Stimulated activated memory B cell treated with anti-CD40 and anti-IgM and Interleukin-4, amounts not matched to agents 10 μg/mL and 1 μg/mL and 100 μg/mL, for 72 hours (primary cell): ENCODE measurements around the gene AATK.

ENCODE experiments used
- ATAC-seq: fragments of 150-1000 bp; cut with Tn5 transposase; 2 replicates; pipeline ENCODE4 v1.10.0; 2021
- H3K27ac Mint-ChIP-seq: one replicate; pipeline ENCODE4 v1.8.0; 2022; ENCODE audit warnings: mild to moderate bottlenecking, mixed read lengths
- H3K27me3 Mint-ChIP-seq: one replicate; pipeline ENCODE4 v1.8.0; 2022; ENCODE audit warnings: mixed read lengths
- H3K36me3 Mint-ChIP-seq: one replicate; pipeline ENCODE4 v1.8.0; 2022; ENCODE audit warnings: mixed read lengths
- H3K4me1 Mint-ChIP-seq: one replicate; pipeline ENCODE4 v1.8.0; 2022; ENCODE audit warnings: mixed read lengths
- H3K4me3 Mint-ChIP-seq: one replicate; pipeline ENCODE4 v1.8.0; 2022; ENCODE audit warnings: mild to moderate bottlenecking, moderate library complexity, mixed read lengths
- H3K9me3 Mint-ChIP-seq: one replicate; pipeline ENCODE4 v1.8.0; 2022; ENCODE audit warnings: mixed read lengths

The AATK gene

DNA sequence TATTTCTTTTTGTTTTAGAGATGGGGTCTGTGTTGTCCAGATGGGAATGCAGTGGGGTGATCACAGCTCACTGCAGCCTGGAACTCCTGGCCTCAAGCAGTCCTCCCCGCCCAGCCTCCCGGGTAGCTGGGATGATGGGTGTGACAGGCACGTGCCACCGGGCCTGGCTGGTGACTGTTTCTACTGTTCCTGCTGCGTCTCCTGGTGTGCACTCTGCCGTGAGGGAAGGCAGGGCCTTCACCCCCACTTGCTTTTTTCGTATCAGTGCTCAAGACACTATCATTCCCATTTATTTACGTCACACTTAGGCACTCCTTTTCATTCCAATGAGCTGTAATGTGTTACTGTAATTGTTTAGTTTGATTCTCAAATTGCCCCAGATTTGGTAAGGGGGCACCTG is 26.0 kb downstream of the AATK start:
- Mint-ChIP-seq H3K27me3 (peaks cover 45% of the 10 kb centered on the region), H3K4me1 (peaks cover 9% of the 10 kb centered on the region), H3K4me3 (no peak overlapping the region), H3K9me3 (peaks cover 8% of the 10 kb centered on the region), H3K27ac (no peak overlapping the region), H3K36me3 (no peaks in the 10 kb centered on the region)
- ATAC-seq = no peak

DNA sequence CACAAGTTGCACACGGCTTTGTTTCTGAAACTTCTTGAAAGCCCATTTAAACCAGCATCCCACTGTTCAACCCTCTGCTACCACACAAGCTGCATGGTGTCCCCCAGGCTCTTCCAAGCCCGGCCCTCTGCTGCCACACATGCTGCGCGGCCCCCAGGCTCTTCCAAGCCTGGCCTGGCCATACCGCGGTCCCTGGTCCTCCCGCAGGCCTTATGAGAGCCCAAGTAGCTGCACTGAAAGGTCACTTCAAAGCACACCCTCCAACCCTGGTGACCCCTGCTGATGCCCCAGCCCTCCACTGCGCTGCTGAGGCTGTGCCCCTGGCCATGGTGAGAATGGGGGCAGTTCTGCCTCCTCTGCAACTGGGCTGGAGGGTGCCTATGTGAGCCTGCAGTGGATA is 26.6 kb downstream of the AATK start:
- Mint-ChIP-seq H3K27ac (no peak overlapping the region), H3K9me3 (peaks cover 8% of the 10 kb centered on the region), H3K4me3 (no peak overlapping the region), H3K36me3 (no peaks in the 10 kb centered on the region), H3K4me1 (peaks cover 9% of the 10 kb centered on the region), H3K27me3 (peaks cover 39% of the 10 kb centered on the region)
- ATAC-seq = no peak

DNA sequence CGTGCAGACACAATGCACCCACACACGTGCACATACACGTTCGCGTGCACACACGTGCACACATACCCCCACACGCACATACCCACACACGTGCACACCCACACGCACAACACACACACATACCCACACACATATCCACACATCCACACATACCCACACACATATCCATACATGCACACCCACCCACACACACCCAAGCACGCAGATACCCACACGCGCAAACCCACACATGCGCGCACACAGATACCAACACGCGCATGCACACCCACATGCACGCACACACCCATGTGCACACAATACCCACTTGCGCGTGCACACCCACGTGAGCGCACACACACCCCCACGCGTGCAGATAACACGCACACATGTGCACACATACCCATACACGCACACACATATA is 27.5 kb downstream of the AATK start:
- Mint-ChIP-seq H3K4me3 (no peak overlapping the region), H3K9me3 (peaks cover 8% of the 10 kb centered on the region), H3K4me1 (peaks cover 9% of the 10 kb centered on the region), H3K27me3 (peaks cover 30% of the 10 kb centered on the region), H3K27ac (no peak overlapping the region), H3K36me3 (no peaks in the 10 kb centered on the region)
- ATAC-seq = no peak

- Mint-ChIP-seq H3K9me3 (peaks cover 8% of the 10 kb centered on the region), H3K4me3 (no peak overlapping the region), H3K27ac (no peak overlapping the region), H3K4me1 (peaks cover 9% of the 10 kb centered on the region), H3K27me3 (peaks cover 25% of the 10 kb centered on the region), H3K36me3 (no peaks in the 10 kb centered on the region)
- ATAC-seq = no peak
These were observed 27.9 kb downstream of the AATK start for GRCh38 chr17:81138083-81138482.

- Mint-ChIP-seq H3K36me3 (no peaks in the 10 kb centered on the region), H3K4me3 (no peak overlapping the region), H3K27ac (no peak overlapping the region), H3K4me1 (peaks cover 3% of the 10 kb centered on the region), H3K9me3 (peaks cover 8% of the 10 kb centered on the region), H3K27me3 (peaks cover 18% of the 10 kb centered on the region)
- ATAC-seq = no peak
These were observed 28.8 kb downstream of the AATK start for GRCh38 chr17:81137248-81137647.

- Mint-ChIP-seq H3K4me1 (no peaks in the 10 kb centered on the region), H3K36me3 (no peaks in the 10 kb centered on the region), H3K4me3 (no peak overlapping the region), H3K9me3 (peaks cover 8% of the 10 kb centered on the region), H3K27ac (no peak overlapping the region), H3K27me3 (peaks cover 9% of the 10 kb centered on the region)
- no peak for ATAC-seq
These were observed 29.7 kb downstream of the AATK start for GRCh38 chr17:81136366-81136765.

DNA sequence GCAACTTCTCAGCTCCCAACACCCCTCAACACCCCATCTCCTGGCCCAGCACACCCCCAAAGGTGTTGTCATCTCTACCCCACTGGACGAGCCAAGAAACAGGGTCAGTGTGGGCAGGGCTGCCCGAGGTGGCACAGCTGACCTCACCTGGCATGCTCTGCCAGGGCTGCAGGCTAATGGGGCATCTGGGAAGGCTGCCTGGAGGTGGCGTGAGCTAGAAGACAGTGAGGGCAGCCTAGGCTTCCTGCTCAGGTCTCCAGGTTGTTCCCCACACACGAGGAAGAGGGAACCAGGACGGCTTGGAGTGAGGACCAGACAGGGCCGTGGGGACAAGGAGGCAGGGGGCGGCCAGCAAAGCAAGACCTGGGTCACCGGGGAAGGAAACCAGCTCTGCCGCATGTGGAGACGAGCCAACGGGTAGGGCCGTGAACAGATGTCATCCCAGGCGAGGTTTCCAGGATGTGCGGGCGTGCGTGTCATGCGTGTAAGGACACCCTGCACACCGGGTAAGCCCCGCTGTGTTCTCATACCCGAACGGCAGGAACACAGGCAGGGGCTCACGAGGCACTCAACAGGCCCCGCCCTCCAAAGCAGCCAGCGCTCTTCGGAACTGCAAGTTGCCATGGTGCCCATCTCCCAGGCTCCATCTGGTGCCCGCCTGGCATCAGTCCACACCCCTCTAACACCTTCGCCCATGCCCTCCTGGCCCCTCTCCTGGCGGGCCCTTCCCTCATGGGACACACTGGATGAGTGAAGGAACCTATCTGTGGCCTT is 30.3 kb downstream of the AATK start:
- ATAC-seq = no peak
- H3K4me1 Mint-ChIP-seq = no peaks in the 10 kb centered on the region
- H3K4me3 Mint-ChIP-seq = no peak overlapping the region
- H3K27me3 Mint-ChIP-seq = peaks cover 8% of the 10 kb centered on the region
- H3K9me3 Mint-ChIP-seq = peaks cover 8% of the 10 kb centered on the region
- no peaks in the 10 kb centered on the region for H3K36me3 Mint-ChIP-seq
- H3K27ac Mint-ChIP-seq = no peak overlapping the region

- no peak overlapping the region for H3K4me3 Mint-ChIP-seq
- H3K4me1 Mint-ChIP-seq = no peaks in the 10 kb centered on the region
- no peak for ATAC-seq
- peaks cover 8% of the 10 kb centered on the region for H3K9me3 Mint-ChIP-seq
- no peaks in the 10 kb centered on the region for H3K36me3 Mint-ChIP-seq
- H3K27ac Mint-ChIP-seq = no peak overlapping the region
- no peaks in the 10 kb centered on the region for H3K27me3 Mint-ChIP-seq
These were observed 31.8 kb downstream of the AATK start for GRCh38 chr17:81134064-81134781.

DNA sequence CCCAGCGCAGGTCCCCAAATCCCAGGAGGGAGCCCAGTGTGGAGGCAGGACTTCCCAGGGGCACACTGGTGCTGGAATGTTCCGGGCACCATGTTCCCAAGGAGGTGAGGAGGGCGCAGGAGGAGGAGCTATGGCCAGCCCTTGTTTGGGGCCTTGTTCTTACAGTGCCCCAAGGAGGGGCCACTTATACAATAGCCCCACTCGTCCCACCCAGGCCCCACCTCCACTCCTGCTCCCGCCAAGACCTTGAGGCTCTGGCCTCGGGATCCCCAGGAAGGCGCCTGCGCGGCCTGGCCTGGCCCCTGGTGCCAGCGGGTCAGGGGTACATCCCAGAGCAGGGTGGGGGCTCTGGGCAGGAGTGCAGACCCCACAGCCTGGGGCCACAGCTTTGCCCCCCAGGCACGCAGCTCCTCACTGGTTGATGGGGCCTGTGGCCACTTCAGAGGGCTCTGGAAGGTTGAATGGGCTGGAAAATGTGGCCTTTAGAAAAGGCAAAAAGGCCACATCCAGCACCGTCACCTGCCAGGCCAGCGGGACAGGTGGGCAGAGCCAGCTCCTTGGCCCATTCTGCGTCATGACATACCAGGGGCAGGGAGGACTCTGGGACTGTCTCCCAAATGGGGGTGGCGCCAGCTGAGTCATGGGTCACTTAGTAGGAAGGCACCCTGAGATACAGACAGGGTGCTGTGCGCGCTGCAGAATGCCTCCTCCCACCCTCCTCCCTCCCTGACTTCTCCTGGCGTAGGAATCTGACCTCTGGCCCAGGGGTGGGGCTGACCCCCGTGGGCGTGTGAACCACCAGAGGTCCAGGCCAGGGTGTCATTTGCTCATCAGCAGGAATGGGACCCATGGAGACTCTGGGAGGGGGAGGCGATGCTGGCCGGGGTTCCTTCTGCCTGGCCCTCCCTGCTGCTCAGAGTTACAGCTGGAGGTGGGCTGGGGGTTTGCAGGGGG is 33.0 kb downstream of the AATK start:
- Mint-ChIP-seq H3K4me1 (no peaks in the 10 kb centered on the region), H3K27me3 (no peaks in the 10 kb centered on the region), H3K4me3 (no peak overlapping the region), H3K36me3 (no peaks in the 10 kb centered on the region), H3K27ac (no peak overlapping the region), H3K9me3 (peaks cover 2% of the 10 kb centered on the region)
- no peak for ATAC-seq

- H3K9me3 Mint-ChIP-seq = no peaks in the 10 kb centered on the region
- H3K36me3 Mint-ChIP-seq = no peaks in the 10 kb centered on the region
These were observed 33.9 kb downstream of the AATK start for GRCh38 chr17:81132197-81132540.

DNA sequence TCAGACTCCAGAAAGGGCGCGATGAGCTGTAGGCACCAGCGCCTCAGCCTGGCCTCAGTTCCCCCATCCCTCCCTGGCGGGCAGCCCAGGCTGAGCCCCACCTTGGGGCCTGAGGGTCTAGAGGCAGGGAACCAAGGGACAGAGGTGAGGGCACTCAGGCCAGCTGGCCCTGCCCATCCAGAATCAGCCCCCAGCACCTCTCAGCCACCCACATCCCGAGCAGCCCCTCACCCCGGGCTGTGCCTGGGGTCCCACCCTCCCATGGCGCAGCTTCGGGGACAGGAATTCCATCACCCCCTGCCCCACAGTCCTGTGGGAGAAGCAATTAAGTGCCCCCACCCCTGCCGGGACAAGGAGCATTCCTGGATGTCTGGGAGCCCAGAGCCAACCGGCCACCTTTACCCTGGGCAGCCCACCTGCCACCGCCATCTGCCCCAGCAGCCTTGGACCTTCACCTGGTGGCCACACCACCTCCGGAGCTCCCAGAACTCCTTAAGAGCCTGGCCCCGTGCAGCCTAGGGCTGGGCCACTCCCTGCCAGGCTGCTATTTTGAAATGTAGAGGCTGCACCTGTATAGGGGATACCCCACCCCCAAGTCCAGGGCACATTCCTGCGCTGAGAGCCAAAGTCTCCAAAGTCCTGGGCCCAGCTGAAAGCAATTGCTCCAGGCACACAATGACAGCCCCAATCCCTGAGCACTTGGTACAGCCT is 34.4 kb downstream of the AATK start:
- Mint-ChIP-seq H3K36me3 (no peaks in the 10 kb centered on the region), H3K27me3 (no peaks in the 10 kb centered on the region)

More at GRCh38 chr17:81132197-81132540, 33.9 kb downstream of the AATK start:
- Mint-ChIP-seq H3K27me3 (no peaks in the 10 kb centered on the region), H3K27ac (no peak overlapping the region), H3K4me3 (no peak overlapping the region), H3K4me1 (no peaks in the 10 kb centered on the region)
- ATAC-seq = no peak

GRCh38 chr17:81130385-81131361 is 35.3 kb downstream of the AATK start:
- H3K9me3 Mint-ChIP-seq = no peaks in the 10 kb centered on the region
- H3K36me3 Mint-ChIP-seq = no peaks in the 10 kb centered on the region
- no peaks in the 10 kb centered on the region for H3K27me3 Mint-ChIP-seq
- no peak for ATAC-seq
- no peak overlapping the region for H3K4me3 Mint-ChIP-seq
- H3K4me1 Mint-ChIP-seq = no peaks in the 10 kb centered on the region
- no peak overlapping the region for H3K27ac Mint-ChIP-seq

More for the DNA sequence above, 34.4 kb downstream of the AATK start:
- H3K9me3 Mint-ChIP-seq = no peaks in the 10 kb centered on the region
- no peaks in the 10 kb centered on the region for H3K4me1 Mint-ChIP-seq
- H3K4me3 Mint-ChIP-seq = no peak overlapping the region
- H3K27ac Mint-ChIP-seq = no peak overlapping the region
- no peak for ATAC-seq

GRCh38 chr17:81129711-81130367 is 36.2 kb downstream of the AATK start:
- Mint-ChIP-seq H3K4me1 (no peaks in the 10 kb centered on the region), H3K27ac (no peak overlapping the region), H3K9me3 (no peaks in the 10 kb centered on the region), H3K4me3 (no peak overlapping the region), H3K36me3 (no peaks in the 10 kb centered on the region), H3K27me3 (no peaks in the 10 kb centered on the region)
- no peak for ATAC-seq
